ENCODE measurements around the gene LIMS3. TPM values are rescaled to one million over a fixed set of nuclear protein-coding genes. Genes with fewer than 3 reads are reported as not detected.
"Not testable (repeated sequence)": the region's sequence is repeated elsewhere in the genome, so short reads cannot be mapped to it uniquely, and the experiment has no call there.

The LIMS3 gene
- total and polyA plus RNA-seq, 5 donors from 2014 or later, result 2.9 to 11.7 (median 4.3) TPM; not detected in 1

DNA sequence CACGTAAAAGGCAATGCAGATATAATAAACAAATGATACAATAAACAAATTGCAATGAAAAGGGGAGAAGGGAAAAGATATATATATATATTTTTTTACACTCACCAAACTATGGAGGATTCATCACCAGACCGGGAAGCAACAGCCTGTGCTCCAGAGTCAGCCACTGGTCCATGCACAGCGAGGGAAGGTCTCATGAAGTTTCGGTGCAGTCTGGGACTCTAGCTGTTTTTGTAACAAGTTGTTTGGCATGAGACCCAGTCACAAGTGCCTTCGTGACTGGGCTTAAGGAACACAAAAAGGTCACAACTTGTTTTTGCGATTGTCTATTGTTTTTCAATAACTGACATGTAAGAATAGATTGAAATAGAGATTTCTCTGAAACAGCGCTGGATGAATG lies 4.8 kb upstream of the LIMS3 start:
- ATAC-seq (ENCODE audit: low read depth in 2 of 2); H3K36me3 ChIP-seq (ENCODE audit: control insufficient read depth, insufficient read depth, low read length); H3K4me1 Mint-ChIP-seq; DNase-seq; H3K27ac ChIP-seq (ENCODE audit: insufficient read depth, low read length, poor library complexity, severe bottlenecking); H3K4me3 ChIP-seq (ENCODE audit: low read depth, low read length); H3K4me1 ChIP-seq (ENCODE audit: control insufficient read depth, insufficient read depth, low read length, poor library complexity, severe bottlenecking); H3K9me3 Mint-ChIP-seq; H3K27me3 Mint-ChIP-seq; H3K9me3 ChIP-seq (ENCODE audit: control insufficient read depth in 2 of 2, low read length in 2 of 2); H3K4me3 Mint-ChIP-seq; H3K27me3 ChIP-seq (ENCODE audit: control insufficient read depth, insufficient read depth, low read length); H3K27ac Mint-ChIP-seq; H3K36me3 Mint-ChIP-seq: not testable (repeated sequence)

DNA sequence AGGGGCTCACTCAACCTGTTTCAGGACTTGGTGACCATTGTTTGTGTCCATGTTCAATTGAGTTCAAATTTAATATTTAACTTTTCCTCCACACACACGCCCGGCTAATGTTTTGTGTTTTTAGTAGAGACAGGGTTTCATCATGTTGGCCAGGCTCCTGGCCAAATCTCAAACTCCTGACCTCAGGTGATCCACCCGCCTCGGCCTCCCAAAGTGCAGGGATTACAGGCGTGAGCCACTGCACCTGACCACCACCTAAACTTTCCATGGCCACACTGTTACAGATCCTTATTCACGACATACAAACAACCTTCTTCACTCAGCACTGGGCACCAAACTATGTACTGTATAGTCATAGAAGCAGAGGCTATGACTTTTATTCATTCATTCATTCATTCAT lies 4.3 kb upstream of the LIMS3 start:
- H3K27ac Mint-ChIP-seq; H3K4me3 ChIP-seq (ENCODE audit: low read depth, low read length); ATAC-seq (ENCODE audit: low read depth in 2 of 2); H3K27me3 Mint-ChIP-seq; H3K4me3 Mint-ChIP-seq; H3K36me3 Mint-ChIP-seq; H3K27ac ChIP-seq (ENCODE audit: insufficient read depth, low read length, poor library complexity, severe bottlenecking); DNase-seq; H3K9me3 ChIP-seq (ENCODE audit: control insufficient read depth in 2 of 2, low read length in 2 of 2); H3K36me3 ChIP-seq (ENCODE audit: control insufficient read depth, insufficient read depth, low read length); H3K9me3 Mint-ChIP-seq; H3K27me3 ChIP-seq (ENCODE audit: control insufficient read depth, insufficient read depth, low read length); H3K4me1 Mint-ChIP-seq; H3K4me1 ChIP-seq (ENCODE audit: control insufficient read depth, insufficient read depth, low read length, poor library complexity, severe bottlenecking): not testable (repeated sequence)

DNA sequence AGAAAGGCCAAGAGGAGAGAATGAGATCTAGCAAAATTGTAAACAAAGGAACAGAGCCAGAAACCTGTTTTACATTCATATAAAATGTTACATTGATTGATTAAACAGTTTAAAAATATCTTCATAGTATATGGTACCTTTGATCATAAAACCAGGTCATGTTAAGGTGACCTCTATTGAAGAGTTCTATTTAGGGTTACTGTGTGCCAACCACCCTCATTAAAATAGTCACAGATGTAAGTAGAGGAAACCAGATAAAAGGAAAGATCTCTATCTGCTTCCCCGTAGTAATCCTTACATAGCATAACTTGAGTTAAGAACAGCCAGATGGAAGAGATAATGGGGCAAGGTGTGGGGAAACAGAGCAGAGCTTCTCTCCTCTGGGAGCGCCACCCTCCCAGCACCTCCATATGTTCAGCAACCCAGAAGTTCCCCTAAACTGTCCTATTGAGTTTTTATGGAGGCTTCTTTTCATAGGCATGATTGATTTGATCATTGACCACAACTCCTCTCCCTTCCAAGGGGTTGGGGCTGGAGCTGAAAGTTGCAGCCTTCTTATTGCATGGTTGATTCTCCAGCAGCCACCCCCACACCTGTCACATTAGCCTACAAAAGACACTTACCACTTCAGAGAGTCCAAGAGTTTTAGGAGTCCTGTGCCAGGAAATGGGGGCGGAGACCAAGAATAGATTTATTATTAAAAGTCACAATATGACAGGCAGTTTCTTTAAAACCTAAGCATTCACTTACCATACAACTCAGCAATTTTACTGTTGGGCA lies 3.2 kb upstream of the LIMS3 start:
- H3K4me3 Mint-ChIP-seq; H3K36me3 ChIP-seq (ENCODE audit: control insufficient read depth, insufficient read depth, low read length); H3K9me3 ChIP-seq (ENCODE audit: control insufficient read depth in 2 of 2, low read length in 2 of 2); H3K4me1 ChIP-seq (ENCODE audit: control insufficient read depth, insufficient read depth, low read length, poor library complexity, severe bottlenecking); H3K27ac Mint-ChIP-seq; H3K9me3 Mint-ChIP-seq; H3K4me3 ChIP-seq (ENCODE audit: low read depth, low read length); DNase-seq; H3K27me3 Mint-ChIP-seq; ATAC-seq (ENCODE audit: low read depth in 2 of 2); H3K4me1 Mint-ChIP-seq; H3K27me3 ChIP-seq (ENCODE audit: control insufficient read depth, insufficient read depth, low read length); H3K36me3 Mint-ChIP-seq; H3K27ac ChIP-seq (ENCODE audit: insufficient read depth, low read length, poor library complexity, severe bottlenecking): not testable (repeated sequence)

DNA sequence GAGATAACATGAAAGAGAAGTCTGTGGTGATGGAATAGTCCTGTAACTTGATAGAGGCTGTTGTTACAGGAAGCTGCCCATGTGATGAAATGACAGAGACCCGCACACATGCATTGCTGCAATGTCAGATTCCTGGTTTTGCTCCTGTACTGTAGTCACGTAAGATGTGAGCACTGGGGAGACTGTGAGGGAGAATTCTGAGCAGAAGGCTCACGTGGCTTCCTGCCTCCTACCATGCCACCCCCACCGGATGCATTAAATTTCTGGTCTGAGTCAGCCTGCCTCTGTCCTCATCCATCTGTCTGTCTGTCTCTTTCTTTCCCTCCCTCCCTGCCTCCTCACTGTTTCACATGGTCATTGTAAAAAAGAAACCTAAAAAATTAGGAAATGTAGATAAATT lies 2.3 kb upstream of the LIMS3 start:
- H3K4me1 Mint-ChIP-seq; H3K36me3 Mint-ChIP-seq; H3K27ac Mint-ChIP-seq; H3K9me3 ChIP-seq (ENCODE audit: control insufficient read depth in 2 of 2, low read length in 2 of 2); H3K9me3 Mint-ChIP-seq; H3K4me3 Mint-ChIP-seq; H3K36me3 ChIP-seq (ENCODE audit: control insufficient read depth, insufficient read depth, low read length); H3K27ac ChIP-seq (ENCODE audit: insufficient read depth, low read length, poor library complexity, severe bottlenecking); H3K4me3 ChIP-seq (ENCODE audit: low read depth, low read length); DNase-seq; H3K27me3 Mint-ChIP-seq; H3K4me1 ChIP-seq (ENCODE audit: control insufficient read depth, insufficient read depth, low read length, poor library complexity, severe bottlenecking); H3K27me3 ChIP-seq (ENCODE audit: control insufficient read depth, insufficient read depth, low read length): not testable (repeated sequence)
- peak; percentile 94 to 96 for ATAC-seq (ENCODE audit: low read depth in 2 of 2)

DNA sequence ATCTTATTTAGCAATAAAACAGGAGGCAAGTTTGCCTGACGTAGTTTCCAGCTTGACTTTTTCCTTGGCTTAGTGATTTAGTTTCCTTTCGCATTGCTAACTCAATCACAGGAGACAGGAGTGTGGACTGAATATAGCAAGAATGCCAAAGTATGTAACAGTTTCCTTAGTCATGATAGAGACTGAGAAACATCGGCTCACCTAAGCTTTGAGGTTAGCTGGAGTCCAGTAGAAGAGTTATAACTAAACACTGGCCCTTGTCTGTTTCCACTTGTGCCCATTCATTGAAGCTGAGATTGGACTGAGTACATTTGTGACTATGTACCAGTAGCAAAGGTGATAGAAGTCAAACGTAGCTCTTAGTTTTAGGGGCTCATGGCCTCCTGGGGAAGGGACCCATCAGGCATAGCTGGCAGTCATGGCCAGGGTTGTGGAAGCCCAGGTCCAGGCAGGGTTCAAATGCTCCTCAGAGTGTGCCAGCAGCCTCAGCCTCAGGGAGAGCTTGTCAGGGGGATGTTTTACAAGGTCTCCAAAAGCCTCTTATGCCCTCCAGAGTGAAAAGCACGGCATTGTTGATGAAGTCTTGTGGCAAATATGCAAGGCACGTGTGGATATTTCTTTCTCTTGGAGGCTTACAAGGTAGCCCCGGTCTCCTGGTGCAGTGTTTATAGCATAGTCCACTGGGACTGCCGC lies 573 bp upstream of the LIMS3 start:
- not testable (repeated sequence) for H3K9me3 ChIP-seq (ENCODE audit: control insufficient read depth in 2 of 2, low read length in 2 of 2); H3K27me3 Mint-ChIP-seq; H3K27ac ChIP-seq (ENCODE audit: insufficient read depth, low read length, poor library complexity, severe bottlenecking); H3K4me1 Mint-ChIP-seq; H3K4me1 ChIP-seq (ENCODE audit: control insufficient read depth, insufficient read depth, low read length, poor library complexity, severe bottlenecking); ATAC-seq (ENCODE audit: low read depth in 2 of 2); H3K27me3 ChIP-seq (ENCODE audit: control insufficient read depth, insufficient read depth, low read length); H3K9me3 Mint-ChIP-seq; H3K4me3 Mint-ChIP-seq; H3K27ac Mint-ChIP-seq; H3K4me3 ChIP-seq (ENCODE audit: low read depth, low read length); H3K36me3 Mint-ChIP-seq; DNase-seq; H3K36me3 ChIP-seq (ENCODE audit: control insufficient read depth, insufficient read depth, low read length)

DNA sequence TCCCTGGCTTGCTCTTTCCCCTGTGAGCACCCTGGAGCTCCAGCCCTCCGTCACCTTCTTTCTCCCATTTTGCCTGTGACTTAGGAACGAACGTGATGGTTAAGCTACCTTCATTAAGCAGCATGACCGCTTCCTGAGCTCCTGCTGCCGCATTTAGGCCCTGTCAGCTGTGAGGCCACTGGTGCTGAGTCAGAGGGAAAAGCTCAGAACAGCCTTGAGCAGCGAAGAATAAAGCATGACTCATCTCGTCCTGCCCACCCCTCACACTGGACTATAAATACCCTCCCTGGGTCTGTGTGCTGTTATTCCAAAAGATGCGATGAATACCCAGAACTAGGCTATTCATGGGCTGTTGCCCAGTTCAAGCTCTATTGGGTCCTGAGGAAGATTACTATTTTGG lies 7.3 kb downstream of the LIMS3 start:
- H3K36me3 ChIP-seq (ENCODE audit: control insufficient read depth, insufficient read depth, low read length); H3K4me1 Mint-ChIP-seq; H3K4me3 ChIP-seq (ENCODE audit: low read depth, low read length); H3K27ac ChIP-seq (ENCODE audit: insufficient read depth, low read length, poor library complexity, severe bottlenecking); H3K27me3 Mint-ChIP-seq; H3K27me3 ChIP-seq (ENCODE audit: control insufficient read depth, insufficient read depth, low read length); DNase-seq; H3K4me3 Mint-ChIP-seq; H3K4me1 ChIP-seq (ENCODE audit: control insufficient read depth, insufficient read depth, low read length, poor library complexity, severe bottlenecking); H3K9me3 Mint-ChIP-seq; ATAC-seq (ENCODE audit: low read depth in 2 of 2); H3K27ac Mint-ChIP-seq; H3K9me3 ChIP-seq (ENCODE audit: control insufficient read depth in 2 of 2, low read length in 2 of 2); H3K36me3 Mint-ChIP-seq: not testable (repeated sequence)

DNA sequence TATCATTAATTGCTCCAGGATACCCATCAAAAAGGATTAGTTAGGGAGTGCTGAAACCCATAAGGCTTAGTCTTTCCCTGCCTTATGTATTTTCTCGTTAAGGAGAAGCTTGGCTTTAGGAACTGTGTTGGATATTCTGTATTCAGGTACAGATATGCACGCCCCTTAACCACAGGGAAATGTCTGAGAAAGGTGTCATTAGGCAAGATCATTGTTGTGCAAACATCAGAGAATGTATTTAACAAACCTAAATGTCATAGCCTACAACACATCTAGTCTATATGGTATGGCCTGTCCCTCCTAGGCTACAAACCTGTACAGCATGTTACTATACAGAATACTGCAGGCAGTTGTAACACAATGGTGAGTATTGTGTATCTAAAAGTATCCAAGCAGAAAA lies 10.1 kb downstream of the LIMS3 start:
- not testable (repeated sequence) for H3K27ac ChIP-seq (ENCODE audit: insufficient read depth, low read length, poor library complexity, severe bottlenecking); H3K4me3 Mint-ChIP-seq; H3K36me3 ChIP-seq (ENCODE audit: control insufficient read depth, insufficient read depth, low read length); DNase-seq; H3K27me3 ChIP-seq (ENCODE audit: control insufficient read depth, insufficient read depth, low read length); ATAC-seq (ENCODE audit: low read depth in 2 of 2); H3K27ac Mint-ChIP-seq; H3K36me3 Mint-ChIP-seq; H3K4me1 Mint-ChIP-seq; H3K4me1 ChIP-seq (ENCODE audit: control insufficient read depth, insufficient read depth, low read length, poor library complexity, severe bottlenecking); H3K9me3 ChIP-seq (ENCODE audit: control insufficient read depth in 2 of 2, low read length in 2 of 2); H3K27me3 Mint-ChIP-seq; H3K9me3 Mint-ChIP-seq; H3K4me3 ChIP-seq (ENCODE audit: low read depth, low read length)

DNA sequence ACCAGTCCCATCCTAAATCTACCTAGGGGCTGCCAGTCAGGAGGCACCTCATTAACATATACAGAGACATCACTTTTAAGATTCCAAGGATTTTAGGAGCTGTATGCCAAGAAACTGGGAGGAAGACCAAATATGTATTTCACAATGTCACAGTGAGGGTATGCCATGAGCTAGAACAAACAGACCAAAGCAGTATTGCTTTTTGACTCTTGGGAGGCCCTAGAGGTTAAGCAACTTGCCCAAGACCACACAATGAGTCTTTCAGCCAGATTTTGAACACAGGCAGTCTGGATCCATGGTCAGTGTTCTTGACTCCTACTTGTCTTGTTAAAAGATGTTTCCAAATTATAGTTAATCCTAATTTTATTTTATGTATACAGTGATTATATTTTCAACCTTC lies 12.3 kb downstream of the LIMS3 start:
- not testable (repeated sequence) for H3K27me3 Mint-ChIP-seq, DNase-seq

More for the DNA sequence above, 12.3 kb downstream of the LIMS3 start:
- H3K9me3 Mint-ChIP-seq; H3K4me1 ChIP-seq (ENCODE audit: control insufficient read depth, insufficient read depth, low read length, poor library complexity, severe bottlenecking); H3K27ac ChIP-seq (ENCODE audit: insufficient read depth, low read length, poor library complexity, severe bottlenecking); H3K4me3 ChIP-seq (ENCODE audit: low read depth, low read length); H3K27me3 ChIP-seq (ENCODE audit: control insufficient read depth, insufficient read depth, low read length); H3K4me3 Mint-ChIP-seq; ATAC-seq (ENCODE audit: low read depth in 2 of 2); H3K4me1 Mint-ChIP-seq; H3K36me3 Mint-ChIP-seq; H3K36me3 ChIP-seq (ENCODE audit: control insufficient read depth, insufficient read depth, low read length); H3K27ac Mint-ChIP-seq; H3K9me3 ChIP-seq (ENCODE audit: control insufficient read depth in 2 of 2, low read length in 2 of 2): not testable (repeated sequence)

All from CD4-positive, CD25-positive, alpha-beta regulatory T cell (primary cell).